Endothelial cell of umbilical vein (primary cell): Measurements from ENCODE around the gene HSH2D. TPM values are rescaled to one million over a fixed set of nuclear protein-coding genes. Genes with fewer than 3 reads are reported as not detected.

Source experiments
- BruUV-seq: library from RNA; stranded (reverse); fragments of 400-500 nt; replicated peaks from 2 replicates; lab custom pipeline; 2021; lab: Mats Ljungman, UMichigan
- CTCF ChIA-PET: fragments of 300-600, 350-600 bp; sonication (Branson Sonifier 250); formaldehyde crosslinking; loops from one replicate; lab custom pipeline; 2021; ENCODE audit warnings: antibody characterized with exemption, inconsistent platforms; lab: Charles Lee
- POLR2A ChIA-PET: fragments of 300-600, 350-600 bp; sonication (Branson Sonifier 250); formaldehyde crosslinking; loops from one replicate; lab custom pipeline; 2021; ENCODE audit warnings: antibody characterized with exemption, inconsistent platforms; lab: Charles Lee
- DNase-seq: peaks from one replicate; pipeline ENCODE4 v3.0.0-alpha.2; 2011; ENCODE audit warnings: low read depth, low spot score
- FAIRE-seq: peaks from 2 replicates; lab custom pipeline; 2011; peaks lifted over from hg19 to GRCh38; lab: Jason Lieb, UNC
- H2AFZ ChIP-seq: 2 replicates; pipeline ENCODE4 v1.6.0; 2012; ENCODE audit warnings: low read depth, low read length, control low read depth, inconsistent platforms
- H3K27ac ChIP-seq: 2 replicates; pipeline ENCODE4 v1.5.1; 2011; ENCODE audit warnings: low read depth, mild to moderate bottlenecking, control low read depth, low read length, moderate library complexity; ENCODE audit not compliant: insufficient read depth
- H3K27me3 ChIP-seq, 2 experiments: 2 replicates each; pipeline versions ENCODE4 v1.6.0 to v1.6.1; 2011; ENCODE audit warnings: low read length in 2 of 2, mixed read lengths in 1 of 2; ENCODE audit not compliant: control insufficient read depth in 2 of 2, insufficient read depth in 2 of 2
- H3K36me3 ChIP-seq, 2 experiments: 2 replicates in 1 of 2; 3 replicates in 1 of 2; pipeline ENCODE4 v1.5.1; 2011; ENCODE audit warnings: low read length in 2 of 2, mild to moderate bottlenecking in 1 of 2, moderate library complexity in 1 of 2; ENCODE audit not compliant: control insufficient read depth in 2 of 2, insufficient read depth in 2 of 2; ENCODE audit errors: extremely low read depth in 1 of 2
- H3K4me1 ChIP-seq: 3 replicates; pipeline ENCODE4 v1.5.1; 2011; ENCODE audit warnings: mild to moderate bottlenecking, low read length; ENCODE audit not compliant: control insufficient read depth, insufficient read depth; ENCODE audit errors: extremely low read depth
- H3K4me2 ChIP-seq: 2 replicates; pipeline ENCODE4 v1.6.1; 2011; ENCODE audit warnings: low read length, control low read depth, mixed read lengths; ENCODE audit not compliant: insufficient read depth
- H3K4me3 ChIP-seq, 3 experiments: fragments of 200-600 bp in 1 of 3; sonication (generic), shearing (Covaris generic) in 1 of 3; replicated peaks in 1 of 3; 2 replicates each; pipeline ENCODE4 v1.5.1; 2011 to 2016; ENCODE audit warnings: control low read depth in 3 of 3, low read length in 3 of 3, mild to moderate bottlenecking in 2 of 3, inconsistent platforms in 1 of 3, low read depth in 1 of 3, moderate library complexity in 1 of 3; ENCODE audit not compliant: insufficient read depth in 1 of 3
- H3K79me2 ChIP-seq: 2 replicates; pipeline ENCODE4 v1.6.0; 2012; ENCODE audit warnings: low read length, inconsistent platforms; ENCODE audit not compliant: control insufficient read depth, insufficient read depth
- H3K9ac ChIP-seq: replicated peaks from 2 replicates; pipeline ENCODE3; 2011; ENCODE audit warnings: low read length, control low read depth; ENCODE audit not compliant: insufficient read depth; ENCODE audit errors: extremely low read depth
- H3K9me1 ChIP-seq: replicated peaks from 3 replicates; pipeline ENCODE4 v1.6.0; 2011; ENCODE audit warnings: mild to moderate bottlenecking, low read length; ENCODE audit not compliant: control insufficient read depth, insufficient read depth; ENCODE audit errors: extremely low read depth
- H3K9me3 ChIP-seq: replicated peaks from 2 replicates; pipeline ENCODE4 v1.5.1; 2012; ENCODE audit warnings: low read length, inconsistent platforms; ENCODE audit not compliant: control insufficient read depth, insufficient read depth
- H4K20me1 ChIP-seq: replicated peaks from 2 replicates; pipeline ENCODE3; 2011; ENCODE audit warnings: mild to moderate bottlenecking, low read length; ENCODE audit not compliant: control insufficient read depth, insufficient read depth; ENCODE audit errors: extremely low read depth
- EZH2 ChIP-seq: IDR thresholded peaks from 2 replicates; pipeline ENCODE4 v1.6.1; 2012; ENCODE audit warnings: borderline replicate concordance, low read depth, mild to moderate bottlenecking, moderate library complexity, low read length, inconsistent platforms; ENCODE audit not compliant: severe bottlenecking
- FOS ChIP-seq: IDR thresholded peaks from 2 replicates; pipeline ENCODE4 v1.6.1; 2011; ENCODE audit warnings: mild to moderate bottlenecking, low read length, moderate library complexity, borderline replicate concordance; ENCODE audit not compliant: insufficient read depth
- GATA2 ChIP-seq: IDR thresholded peaks from 2 replicates; pipeline ENCODE4 v1.7.0; 2011; ENCODE audit warnings: low read depth, mild to moderate bottlenecking, moderate library complexity, mixed read lengths, low read length; ENCODE audit not compliant: insufficient read length, insufficient read depth
- JUN ChIP-seq: IDR thresholded peaks from 2 replicates; pipeline ENCODE4 v1.6.1; 2011; ENCODE audit warnings: borderline replicate concordance, low read depth; ENCODE audit not compliant: insufficient read length, insufficient read depth
- MYC ChIP-seq: IDR thresholded peaks from one replicate; pipeline ENCODE4 v1.6.1; 2011; ENCODE audit warnings: mild to moderate bottlenecking, low read depth, low read length
- POLR2A ChIP-seq: IDR thresholded peaks from 2 replicates; pipeline ENCODE4 v1.6.1; 2012; ENCODE audit warnings: low read depth, mild to moderate bottlenecking, control low read depth, low read length
- POLR2AphosphoS5 ChIP-seq: IDR thresholded peaks from 2 replicates; pipeline ENCODE4 v1.6.1; 2012; ENCODE audit warnings: low read depth, mild to moderate bottlenecking, control low read depth, low read length, moderate library complexity; ENCODE audit not compliant: insufficient read depth
- dilution Hi-C: fragments of 300-500 bp; cut with MboI; formaldehyde crosslinking; loops from one replicate; pipeline ENCODE4 v1.15.0; 2019; ENCODE audit warnings: low sequenced_read_pairs; ENCODE audit not compliant: extremely low pct_ligation_motif_present
- intact Hi-C: fragments of 100-400 bp; cut with micrococcal nuclease; formaldehyde crosslinking; loops from one replicate; pipeline ENCODE4 v1.10.0; 2022
- polyA plus RNA-seq, 4 experiments: library from polyadenylated mRNA; depleted of rRNA in 3 of 4; stranded (reverse) in 3 of 4; unstranded in 1 of 4; fragments of >200 nt; gene quantifications; 2 replicates each; pipeline versions ENCODE4 v1.2.1 to v1.2.3, GENCODE V29; 2011 to 2012; ENCODE audit warnings: missing spikeins in 1 of 4
- total RNA-seq: library from RNA; stranded (reverse); gene quantifications from 2 replicates; pipeline ENCODE4 v1.2.3, GENCODE V29; 2021
- TF ChIP-seq, protein P1 (sequence below): IDR thresholded peaks from 2 replicates; pipeline ENCODE4 v1.6.1; 2011; ENCODE audit not compliant: insufficient read depth, insufficient read length
- TF ChIP-seq, protein P2 (sequence below), 2 donors: IDR thresholded peaks; 1 replicate in 1 of 2; 2 replicates in 1 of 2; pipeline ENCODE4 v1.5.1; 2011; ENCODE audit warnings: low read length in 2 of 2, mild to moderate bottlenecking in 2 of 2, moderate library complexity in 2 of 2, control low read depth in 1 of 2, inconsistent platforms in 1 of 2, low read depth in 1 of 2; ENCODE audit not compliant: insufficient read depth in 1 of 2; ENCODE audit errors: extremely low read depth in 1 of 2

The HSH2D gene
- total and polyA plus RNA-seq, 2 donors (not counting 3 experiments of a cell fraction or from before 2014, with no cell fraction given) = not detected

DNA sequence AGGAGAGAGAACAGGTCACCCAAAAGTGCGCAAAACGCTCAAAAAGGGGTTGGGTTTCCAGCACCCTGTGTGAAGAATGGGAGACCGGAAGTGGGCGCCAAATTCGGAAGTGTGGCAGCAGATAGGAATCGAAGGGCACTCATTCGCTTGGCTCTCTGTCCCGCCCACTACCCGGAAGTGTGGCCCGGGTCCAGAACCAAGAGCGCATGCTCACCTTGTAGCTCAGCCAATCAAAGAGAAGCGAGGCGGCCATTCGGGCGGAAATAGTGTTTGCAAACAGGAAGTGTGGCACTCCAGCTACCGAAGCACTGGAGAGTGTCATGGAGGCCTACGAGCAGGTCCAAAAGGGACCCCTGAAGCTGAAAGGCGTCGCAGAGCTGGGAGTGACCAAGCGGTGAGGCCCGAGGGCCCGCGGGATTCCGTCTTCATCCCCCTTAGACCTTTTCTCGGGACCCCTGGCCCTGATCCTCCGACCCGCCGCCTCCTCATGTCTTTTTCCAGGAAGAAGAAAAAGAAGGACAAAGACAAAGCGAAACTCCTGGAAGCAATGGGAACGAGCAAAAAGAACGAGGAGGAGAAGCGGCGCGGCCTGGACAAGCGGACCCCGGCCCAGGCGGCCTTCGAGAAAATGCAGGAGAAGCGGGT is 41.8 kb downstream of the HSH2D start, which contains the start of gene FAM32A:
Gene FAM32A (plus strand): TSS at position 288 of the 645 bp plus-strand sequence. CDS start 33 bp downstream, at position 321.
- Histone ChIP-seq H3K4me2 (peak within 1 kb of the TSS; percentile 95), H3K4me3 (peak within 1 kb of the TSS; percentile 84 to 96 (median 84)), H3K4me1 (peaks cover 10% of the 10 kb centered on the region), H3K9me1 (no peaks in the 10 kb centered on the region), H3K79me2 (peaks cover 26% of the 10 kb centered on the region), H2AFZ (peak within 1 kb of the TSS; percentile 83), H3K27ac (peak within 1 kb of the TSS; percentile 76), H3K36me3 (peaks cover 2 to 19% of the 10 kb centered on the region in 2 experiments), H4K20me1 (no peaks in the 10 kb centered on the region), H3K9me3 (no peaks in the 10 kb centered on the region), H3K9ac (peak within 1 kb of the TSS; percentile 93), H3K27me3 (no peaks in the 10 kb centered on the region)
- DNase-seq (peak; percentile 99), FAIRE-seq (peak; percentile 99)
- intact Hi-C loops = loop anchor here (1.0 to 10.0 kb wide), 5 partner anchors 12 to 1080 kb away; partner anchors contain the start of genes AP1M1, RAB8A and SYDE1
- dilution Hi-C loops = no loop called here
- ChIA-PET CTCF (interaction anchor here (0.8 to 4.0 kb wide), 19 partner anchors 8 to 1093 kb away, joined by 3 to 70 read pairs (median 5); no protein-coding TSS in a partner anchor), POLR2A (interaction anchor here (0.6 to 2.4 kb wide), 3 partner anchors 12 to 231 kb away, joined by 3 to 12 read pairs (median 3); partner anchors contain the start of gene AP1M1)
- BruUV-seq = no TSS peak
- TF ChIP-seq, protein P1, sequence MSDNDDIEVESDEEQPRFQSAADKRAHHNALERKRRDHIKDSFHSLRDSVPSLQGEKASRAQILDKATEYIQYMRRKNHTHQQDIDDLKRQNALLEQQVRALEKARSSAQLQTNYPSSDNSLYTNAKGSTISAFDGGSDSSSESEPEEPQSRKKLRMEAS = no peak
- TF ChIP-seq FOS (no peak), POLR2A (peak; percentile 79), EZH2 (no peak), GATA2 (peak; percentile 96), MYC (no peak), JUN (no peak), POLR2AphosphoS5 (peak; percentile 82)
- TF ChIP-seq, protein P2, sequence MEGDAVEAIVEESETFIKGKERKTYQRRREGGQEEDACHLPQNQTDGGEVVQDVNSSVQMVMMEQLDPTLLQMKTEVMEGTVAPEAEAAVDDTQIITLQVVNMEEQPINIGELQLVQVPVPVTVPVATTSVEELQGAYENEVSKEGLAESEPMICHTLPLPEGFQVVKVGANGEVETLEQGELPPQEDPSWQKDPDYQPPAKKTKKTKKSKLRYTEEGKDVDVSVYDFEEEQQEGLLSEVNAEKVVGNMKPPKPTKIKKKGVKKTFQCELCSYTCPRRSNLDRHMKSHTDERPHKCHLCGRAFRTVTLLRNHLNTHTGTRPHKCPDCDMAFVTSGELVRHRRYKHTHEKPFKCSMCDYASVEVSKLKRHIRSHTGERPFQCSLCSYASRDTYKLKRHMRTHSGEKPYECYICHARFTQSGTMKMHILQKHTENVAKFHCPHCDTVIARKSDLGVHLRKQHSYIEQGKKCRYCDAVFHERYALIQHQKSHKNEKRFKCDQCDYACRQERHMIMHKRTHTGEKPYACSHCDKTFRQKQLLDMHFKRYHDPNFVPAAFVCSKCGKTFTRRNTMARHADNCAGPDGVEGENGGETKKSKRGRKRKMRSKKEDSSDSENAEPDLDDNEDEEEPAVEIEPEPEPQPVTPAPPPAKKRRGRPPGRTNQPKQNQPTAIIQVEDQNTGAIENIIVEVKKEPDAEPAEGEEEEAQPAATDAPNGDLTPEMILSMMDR (IDR thresholded peaks at IDR 0.05; ENCODE audit: extremely low read depth in 1 of 2, insufficient read depth in 1 of 2, low read depth in 1 of 2, low read length in 2 of 2) = peak in 1 of 2 donors; percentile 14
